ENCODE measurements around the gene VRK2. TPM values are rescaled to one million over a fixed set of nuclear protein-coding genes. Genes with fewer than 3 reads are reported as not detected.

The VRK2 gene
- total RNA-seq, 2 experiments from 2014 or later = 17.2 to 22.7 TPM

DNA sequence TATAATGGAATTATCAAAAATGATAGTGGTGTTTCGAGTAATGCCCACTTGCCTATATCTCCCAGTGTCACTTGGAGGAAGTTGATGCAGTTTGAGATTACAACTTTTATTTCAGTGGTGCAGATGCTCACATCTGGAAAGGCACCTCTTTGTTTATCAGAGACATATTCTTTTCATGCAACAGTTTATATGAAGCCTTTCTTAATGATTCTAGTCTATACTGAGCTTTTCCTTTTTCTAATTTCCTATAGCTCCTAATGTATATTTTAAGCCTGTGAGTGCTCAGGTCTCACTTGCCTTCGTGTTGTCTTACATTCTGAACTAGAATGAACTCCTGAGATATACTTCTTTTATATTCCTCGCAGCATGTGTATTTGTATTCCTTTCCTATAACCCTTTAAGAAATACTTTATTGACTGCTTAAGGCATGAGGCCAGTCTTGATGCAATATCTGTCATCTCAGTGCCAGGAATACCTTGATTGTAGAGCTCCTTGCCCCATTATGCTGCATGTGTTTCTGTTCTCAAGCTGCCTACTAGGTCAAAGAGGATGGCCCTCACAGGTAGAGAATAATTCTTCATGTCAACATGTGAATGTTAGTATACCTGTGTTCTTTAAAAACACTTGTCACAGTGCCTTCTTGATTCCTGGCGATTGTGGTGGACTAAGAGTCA lies 52.6 kb downstream of the VRK2 start:
- no peaks in the 10 kb centered on the region for H3K9me3 ChIP-seq (ENCODE audit: low read length)
- no peaks in the 10 kb centered on the region for H3K9me2 ChIP-seq (ENCODE audit: insufficient read depth, low read length)
- POLR2A ChIA-PET = interaction anchor here (0.8 to 2.0 kb wide), 5 partner anchors 13 to 407 kb away, joined by 3 to 6 read pairs (median 3); no protein-coding TSS in a partner anchor
- intact Hi-C loops (cut with micrococcal nuclease; ENCODE audit: unreplicated experiment) = no loop called here
- H4K20me1 ChIP-seq (ENCODE audit: insufficient read depth, low read length) = no peaks in the 10 kb centered on the region
- H3K79me2 ChIP-seq (ENCODE audit: insufficient read depth, low read depth, low read length) = no peaks in the 10 kb centered on the region
- H3K36me3 ChIP-seq (ENCODE audit: insufficient read depth, low read length) = no peaks in the 10 kb centered on the region
- no peak overlapping the region for H3K27ac ChIP-seq (ENCODE audit: low read depth, low read length, poor library complexity, severe bottlenecking)
- no peak overlapping the region for H2AFZ ChIP-seq (ENCODE audit: low read length)
- TF ChIP-seq EZH2phosphoT487 (IDR thresholded peaks at IDR 0.05; ENCODE audit: borderline replicate concordance, low read depth, low read length) = no peak
- TF ChIP-seq, protein P1, sequence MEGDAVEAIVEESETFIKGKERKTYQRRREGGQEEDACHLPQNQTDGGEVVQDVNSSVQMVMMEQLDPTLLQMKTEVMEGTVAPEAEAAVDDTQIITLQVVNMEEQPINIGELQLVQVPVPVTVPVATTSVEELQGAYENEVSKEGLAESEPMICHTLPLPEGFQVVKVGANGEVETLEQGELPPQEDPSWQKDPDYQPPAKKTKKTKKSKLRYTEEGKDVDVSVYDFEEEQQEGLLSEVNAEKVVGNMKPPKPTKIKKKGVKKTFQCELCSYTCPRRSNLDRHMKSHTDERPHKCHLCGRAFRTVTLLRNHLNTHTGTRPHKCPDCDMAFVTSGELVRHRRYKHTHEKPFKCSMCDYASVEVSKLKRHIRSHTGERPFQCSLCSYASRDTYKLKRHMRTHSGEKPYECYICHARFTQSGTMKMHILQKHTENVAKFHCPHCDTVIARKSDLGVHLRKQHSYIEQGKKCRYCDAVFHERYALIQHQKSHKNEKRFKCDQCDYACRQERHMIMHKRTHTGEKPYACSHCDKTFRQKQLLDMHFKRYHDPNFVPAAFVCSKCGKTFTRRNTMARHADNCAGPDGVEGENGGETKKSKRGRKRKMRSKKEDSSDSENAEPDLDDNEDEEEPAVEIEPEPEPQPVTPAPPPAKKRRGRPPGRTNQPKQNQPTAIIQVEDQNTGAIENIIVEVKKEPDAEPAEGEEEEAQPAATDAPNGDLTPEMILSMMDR (conservative IDR thresholded peaks at IDR 0.05; ENCODE audit: low read length) = no peak
- H3K4me2 ChIP-seq (ENCODE audit: low read length) = no peak overlapping the region
- CTCF ChIA-PET (ENCODE audit: unreplicated experiment) = no interaction called here
- DNase-seq (ENCODE audit: low spot score) = no peak
- BruUV-seq (replicated peaks) = no TSS peak
- no peaks in the 10 kb centered on the region for H3K4me1 ChIP-seq (ENCODE audit: insufficient read depth, low read length, poor library complexity, severe bottlenecking)
- H3K4me3 ChIP-seq (ENCODE audit: low read depth, low read length, poor library complexity, severe bottlenecking) = no peak overlapping the region

DNA sequence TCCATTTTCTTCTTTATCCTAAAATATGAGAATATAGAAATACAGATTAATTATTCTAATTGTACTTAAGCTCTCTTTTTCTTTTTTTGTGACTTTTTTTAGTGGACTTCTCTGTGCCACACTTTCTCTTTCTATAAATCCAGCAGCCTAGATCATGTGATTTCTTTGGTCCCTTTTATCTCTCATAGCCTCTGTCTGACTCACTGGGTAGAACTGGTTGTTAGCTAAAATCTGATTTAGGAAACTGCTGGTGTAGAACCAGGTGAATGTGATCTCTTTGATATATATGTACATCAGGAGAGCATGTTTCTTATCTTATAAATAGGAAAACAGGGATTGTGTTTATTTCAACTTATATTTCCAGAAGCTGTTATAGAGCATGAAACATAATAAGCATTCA lies 54.9 kb downstream of the VRK2 start:
- BruUV-seq (replicated peaks) = no TSS peak
- no peak for DNase-seq (ENCODE audit: low spot score)
- TF ChIP-seq EZH2phosphoT487 (IDR thresholded peaks at IDR 0.05; ENCODE audit: borderline replicate concordance, low read depth, low read length) = no peak
- TF ChIP-seq, protein P1 (conservative IDR thresholded peaks at IDR 0.05; ENCODE audit: low read length) = no peak
- Histone ChIP-seq H3K9me2 (ENCODE audit: insufficient read depth, low read length) (no peaks in the 10 kb centered on the region), H3K27ac (ENCODE audit: low read depth, low read length, poor library complexity, severe bottlenecking) (no peak overlapping the region), H3K79me2 (ENCODE audit: insufficient read depth, low read depth, low read length) (no peaks in the 10 kb centered on the region), H4K20me1 (ENCODE audit: insufficient read depth, low read length) (no peaks in the 10 kb centered on the region), H3K4me3 (ENCODE audit: low read depth, low read length, poor library complexity, severe bottlenecking) (no peak overlapping the region), H3K36me3 (ENCODE audit: insufficient read depth, low read length) (no peaks in the 10 kb centered on the region), H3K4me2 (ENCODE audit: low read length) (no peak overlapping the region), H3K9me3 (ENCODE audit: low read length) (no peaks in the 10 kb centered on the region), H2AFZ (ENCODE audit: low read length) (no peak overlapping the region), H3K4me1 (ENCODE audit: insufficient read depth, low read length, poor library complexity, severe bottlenecking) (no peaks in the 10 kb centered on the region)
- ChIA-PET CTCF (ENCODE audit: unreplicated experiment) (no interaction called here), POLR2A (interaction anchor here (0.6 kb wide), 3 partner anchors 10 to 1546 kb away, joined by 3 to 4 read pairs (median 3); no protein-coding TSS in a partner anchor)
- intact Hi-C loops (cut with micrococcal nuclease; ENCODE audit: unreplicated experiment) = no loop called here

DNA sequence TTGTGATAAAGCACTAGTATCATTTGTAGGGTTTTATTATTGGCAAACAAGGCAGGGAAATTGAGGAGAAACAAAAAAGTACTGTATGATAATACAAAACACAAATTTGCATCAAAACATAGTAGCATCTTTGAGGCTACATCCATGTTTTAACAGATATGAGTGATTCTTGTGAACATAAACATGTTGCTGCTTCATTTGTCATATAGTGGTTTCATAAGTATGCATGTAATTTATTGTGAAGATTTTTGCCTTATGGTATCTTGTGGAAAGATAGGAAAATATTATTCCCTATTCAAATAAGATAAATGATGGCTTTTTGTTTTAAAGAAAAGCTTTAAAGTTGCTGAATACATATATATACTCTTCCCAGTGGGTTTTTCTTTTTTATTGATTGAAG lies 60.3 kb downstream of the VRK2 start:
- Histone ChIP-seq H4K20me1 (ENCODE audit: insufficient read depth, low read length) (no peaks in the 10 kb centered on the region), H3K4me2 (ENCODE audit: low read length) (no peak overlapping the region), H3K9me3 (ENCODE audit: low read length) (no peaks in the 10 kb centered on the region), H3K4me3 (ENCODE audit: low read depth, low read length, poor library complexity, severe bottlenecking) (no peak overlapping the region), H3K79me2 (ENCODE audit: insufficient read depth, low read depth, low read length) (no peaks in the 10 kb centered on the region), H3K27ac (ENCODE audit: low read depth, low read length, poor library complexity, severe bottlenecking) (no peak overlapping the region), H3K4me1 (ENCODE audit: insufficient read depth, low read length, poor library complexity, severe bottlenecking) (no peaks in the 10 kb centered on the region), H3K9me2 (ENCODE audit: insufficient read depth, low read length) (no peaks in the 10 kb centered on the region), H3K36me3 (ENCODE audit: insufficient read depth, low read length) (no peaks in the 10 kb centered on the region), H2AFZ (ENCODE audit: low read length) (no peak overlapping the region)
- intact Hi-C loops (cut with micrococcal nuclease; ENCODE audit: unreplicated experiment) = no loop called here
- TF ChIP-seq EZH2phosphoT487 (IDR thresholded peaks at IDR 0.05; ENCODE audit: borderline replicate concordance, low read depth, low read length) = no peak
- TF ChIP-seq, protein P1 (conservative IDR thresholded peaks at IDR 0.05; ENCODE audit: low read length) = no peak
- no peak for DNase-seq (ENCODE audit: low spot score)
- ChIA-PET POLR2A (interaction anchor here (1.2 kb wide), 1 partner anchor 25 kb away, joined by 4 read pairs; no protein-coding TSS in a partner anchor), CTCF (ENCODE audit: unreplicated experiment) (no interaction called here)
- BruUV-seq (replicated peaks) = no TSS peak

Data from OCI-LY7 (cell line).